Astrocyte of the spinal cord (primary cell): ENCODE measurements around the gene TMEM238L.

Experiments
- DNase-seq: peaks from one replicate; pipeline ENCODE4 v3.0.0; 2011; ENCODE audit warnings: low read depth, low spot score
- H3K4me3 ChIP-seq: 2 replicates; pipeline ENCODE4 v1.5.1; 2011; ENCODE audit warnings: low read depth, mild to moderate bottlenecking, low read length, moderate library complexity
- in situ Hi-C: cut with HindIII; loops from 2 replicates; pipeline ENCODE4 v1.10.0; 2017; ENCODE audit warnings: low sequenced_read_pairs
- TF ChIP-seq, protein P1 (sequence below): IDR thresholded peaks from 2 replicates; pipeline ENCODE4 v1.5.1; 2012; ENCODE audit warnings: low read depth, mild to moderate bottlenecking, low read length, inconsistent platforms

Gene TMEM238L

GRCh38 chr17:10754109-10754508, 49.8 kb downstream of the TMEM238L start:
- in situ Hi-C loops, result no loop called here
- H3K4me3 ChIP-seq, result no peak overlapping the region
- TF ChIP-seq, protein P1, sequence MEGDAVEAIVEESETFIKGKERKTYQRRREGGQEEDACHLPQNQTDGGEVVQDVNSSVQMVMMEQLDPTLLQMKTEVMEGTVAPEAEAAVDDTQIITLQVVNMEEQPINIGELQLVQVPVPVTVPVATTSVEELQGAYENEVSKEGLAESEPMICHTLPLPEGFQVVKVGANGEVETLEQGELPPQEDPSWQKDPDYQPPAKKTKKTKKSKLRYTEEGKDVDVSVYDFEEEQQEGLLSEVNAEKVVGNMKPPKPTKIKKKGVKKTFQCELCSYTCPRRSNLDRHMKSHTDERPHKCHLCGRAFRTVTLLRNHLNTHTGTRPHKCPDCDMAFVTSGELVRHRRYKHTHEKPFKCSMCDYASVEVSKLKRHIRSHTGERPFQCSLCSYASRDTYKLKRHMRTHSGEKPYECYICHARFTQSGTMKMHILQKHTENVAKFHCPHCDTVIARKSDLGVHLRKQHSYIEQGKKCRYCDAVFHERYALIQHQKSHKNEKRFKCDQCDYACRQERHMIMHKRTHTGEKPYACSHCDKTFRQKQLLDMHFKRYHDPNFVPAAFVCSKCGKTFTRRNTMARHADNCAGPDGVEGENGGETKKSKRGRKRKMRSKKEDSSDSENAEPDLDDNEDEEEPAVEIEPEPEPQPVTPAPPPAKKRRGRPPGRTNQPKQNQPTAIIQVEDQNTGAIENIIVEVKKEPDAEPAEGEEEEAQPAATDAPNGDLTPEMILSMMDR, result peak; percentile 33
- no peak for DNase-seq

DNA sequence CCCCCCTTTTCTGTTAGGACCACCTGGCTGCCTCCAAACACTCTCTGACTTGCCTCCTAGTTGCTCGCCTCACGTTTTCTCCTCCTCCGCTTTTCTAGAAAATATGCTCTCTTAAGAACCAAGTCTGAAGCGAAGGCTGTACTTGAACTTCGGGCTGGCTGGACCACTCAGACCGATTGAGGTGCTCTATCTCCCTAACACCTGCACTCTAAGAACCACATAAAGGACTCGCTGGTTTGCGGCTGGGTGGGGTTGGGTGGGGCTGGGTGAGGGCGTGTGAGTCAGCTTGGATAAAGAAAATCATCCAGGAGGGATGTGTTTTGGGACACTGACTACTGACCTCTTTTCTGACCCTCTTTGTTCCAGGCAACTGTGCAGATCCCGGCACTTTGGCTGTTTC, 51.2 kb downstream of the TMEM238L start:
- in situ Hi-C loops, result no loop called here
- TF ChIP-seq, protein P1, result no peak
- no peak overlapping the region for H3K4me3 ChIP-seq
- DNase-seq, result no peak

DNA sequence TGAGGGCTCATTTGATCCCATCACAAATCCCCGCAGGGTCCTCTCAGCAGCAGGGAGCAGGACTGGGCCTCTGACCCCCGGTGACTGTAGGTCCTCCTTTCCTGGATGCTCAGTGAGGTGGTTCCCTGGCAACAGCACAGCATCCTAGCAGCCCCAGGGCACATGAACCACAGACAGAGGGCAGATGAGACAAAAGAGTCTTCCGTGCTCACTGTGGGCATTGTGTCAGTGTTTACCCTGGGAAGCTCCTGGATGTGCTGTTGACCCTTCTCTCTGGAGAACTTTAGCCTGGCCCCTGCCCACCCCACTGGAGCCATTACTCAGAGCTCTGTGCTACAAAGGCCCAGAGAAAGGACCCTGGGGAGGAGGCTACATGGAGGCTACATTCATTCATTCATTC, 52.3 kb downstream of the TMEM238L start:
- in situ Hi-C loops, result no loop called here
- TF ChIP-seq, protein P1, result no peak
- H3K4me3 ChIP-seq, result no peak overlapping the region
- no peak for DNase-seq

GRCh38 chr17:10750210-10750609, 53.7 kb downstream of the TMEM238L start:
- no peak overlapping the region for H3K4me3 ChIP-seq
- in situ Hi-C loops, result no loop called here
- TF ChIP-seq, protein P1, result no peak
- no peak for DNase-seq

- TF ChIP-seq, protein P1, result no peak
- in situ Hi-C loops, result no loop called here
- DNase-seq, result no peak
- no peak overlapping the region for H3K4me3 ChIP-seq
These were observed 55.2 kb downstream of the TMEM238L start for GRCh38 chr17:10748531-10749181.

DNA sequence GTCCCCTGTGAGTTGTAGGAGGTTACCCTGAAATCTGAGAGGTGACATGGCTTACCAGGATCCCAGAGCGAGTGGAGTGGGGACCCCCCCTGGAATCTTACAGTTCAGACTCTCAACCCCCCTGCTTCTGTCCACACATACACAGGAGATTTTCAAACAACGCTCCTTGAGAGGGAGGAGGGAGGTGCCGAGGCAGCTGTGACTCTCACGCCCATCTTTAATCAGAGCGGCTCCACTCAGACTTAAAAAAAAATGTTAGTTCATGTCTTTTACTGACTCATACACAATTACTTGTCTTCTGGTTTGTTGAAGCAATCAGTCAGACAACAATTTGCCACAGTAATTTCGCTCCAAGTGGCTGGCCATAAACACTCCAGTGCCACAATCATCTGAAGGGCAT, 58.7 kb downstream of the TMEM238L start:
- in situ Hi-C loops, result no loop called here
- H3K4me3 ChIP-seq, result no peak overlapping the region
- DNase-seq, result no peak
- TF ChIP-seq, protein P1, result no peak
